Daoy (cell line): ENCODE data around the gene CST7. TPM values are rescaled to one million over a fixed set of nuclear protein-coding genes. Genes with fewer than 3 reads are reported as not detected.

Source experiments
- DNase-seq: peaks from one replicate; pipeline ENCODE4 v3.0.0-alpha.2; 2015; ENCODE audit warnings: low read depth
- total RNA-seq: library from RNA; depleted of rRNA; stranded (reverse); fragments of >200 nt; shearing (Covaris generic); gene quantifications from 2 replicates; pipeline ENCODE4 v1.2.3, GENCODE V29; 2014; rRNA removed

Gene CST7
- total RNA-seq, 1 experiment from 2014 or later: not detected

- DNase-seq: no peak
Observed at GRCh38 chr20:25003002-25003401, 53.9 kb downstream of the CST7 start.

- no peak for DNase-seq
Observed at GRCh38 chr20:25005220-25005619, 56.2 kb downstream of the CST7 start.

DNA sequence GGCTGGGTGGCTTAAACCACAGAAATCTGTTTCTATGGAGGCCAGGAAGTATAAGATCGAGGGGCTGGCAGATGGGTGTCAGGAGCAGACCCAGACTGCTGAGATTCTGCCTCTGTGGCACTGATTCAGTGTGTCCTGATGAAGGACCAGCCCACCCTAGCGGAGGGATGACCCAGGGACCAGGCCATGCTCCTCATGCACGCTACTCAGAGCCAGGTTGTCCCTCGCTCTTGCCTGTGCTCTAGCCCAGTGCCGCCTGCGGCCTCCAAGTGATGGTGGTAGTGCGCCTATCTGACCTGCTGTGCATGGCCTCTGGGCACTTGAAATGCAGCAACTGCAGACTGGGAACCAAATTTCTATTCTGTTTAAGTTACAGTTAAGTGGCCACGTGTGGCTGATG, 56.6 kb downstream of the CST7 start:
- no peak for DNase-seq

- no peak for DNase-seq
Observed at GRCh38 chr20:25006431-25007167, 57.5 kb downstream of the CST7 start.

GRCh38 chr20:25007491-25008305, 58.6 kb downstream of the CST7 start:
- DNase-seq: no peak

DNA sequence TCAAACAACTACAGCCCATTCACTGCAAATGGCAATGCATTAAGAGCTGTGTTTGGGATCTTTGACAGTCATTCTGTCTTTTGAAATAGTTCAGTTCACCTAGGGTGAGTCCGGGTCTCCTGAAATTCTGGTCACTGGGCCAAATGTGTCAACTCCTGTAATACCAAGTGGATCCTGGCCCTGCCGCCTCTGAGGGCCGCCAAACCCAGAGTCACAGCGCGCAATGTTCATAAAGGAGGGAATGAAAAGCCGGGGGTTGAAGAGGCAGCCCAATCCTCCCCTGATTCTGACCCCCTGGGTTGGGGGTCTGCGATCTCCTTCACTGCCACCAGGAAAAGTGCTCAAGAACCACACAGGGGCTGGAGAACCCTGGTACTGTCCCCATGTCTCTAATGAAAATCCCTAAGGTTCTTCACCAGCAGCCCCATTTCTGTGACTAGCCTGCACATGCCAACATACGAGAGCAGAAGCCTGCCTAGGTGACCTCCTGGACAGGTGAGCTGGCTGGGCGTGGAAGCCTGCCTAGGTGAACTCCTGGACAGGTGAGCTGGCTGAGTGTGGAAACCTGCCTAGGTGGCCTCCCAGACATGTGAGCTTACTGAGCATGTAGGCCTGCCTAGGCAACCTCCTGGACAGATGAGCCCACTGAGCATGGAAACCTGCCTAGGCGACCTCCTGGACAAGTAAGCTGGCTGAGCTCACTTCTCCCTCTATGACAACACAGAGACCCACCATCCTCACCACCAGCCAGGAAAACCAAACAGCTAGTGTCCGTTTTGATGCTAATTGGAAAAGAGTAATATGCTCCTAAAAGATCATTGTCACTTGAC, 59.5 kb downstream of the CST7 start:
- no peak for DNase-seq

Other genes with a start within 250 kb of the CST7 start
- 77.7 and 79.2 TPM in 2 replicates for gene APMAP, start 43.5 kb downstream of the CST7 start, total RNA-seq
- gene ACSS1, start 108.9 kb downstream of the CST7 start, total RNA-seq: 0.51 and 0.86 TPM in 2 replicates
- gene VSX1, start 132.9 kb downstream of the CST7 start, total RNA-seq: not detected in 2 replicates
- gene ENTPD6, start 246.4 kb downstream of the CST7 start, total RNA-seq: 28.9 and 33.2 TPM in 2 replicates